Type B pancreatic cell (in vitro differentiated cells): ENCODE data around the gene ARHGAP15. TPM values are rescaled to one million over a fixed set of nuclear protein-coding genes. Genes with fewer than 3 reads are reported as not detected.

ENCODE experiments used
- DNase-seq: peaks from one replicate; pipeline ENCODE4 v3.0.0; 2021; ENCODE audit warnings: mixed read lengths; ENCODE audit not compliant: unreplicated experiment; ENCODE audit errors: extremely low spot score
- H3K27ac Mint-ChIP-seq: 2 replicates; pipeline ENCODE4 v1.8.0; 2021; ENCODE audit warnings: mild to moderate bottlenecking, mixed read lengths
- H3K27me3 Mint-ChIP-seq: 2 replicates; pipeline ENCODE4 v1.8.0; 2021; ENCODE audit warnings: mixed read lengths
- H3K36me3 Mint-ChIP-seq: 2 replicates; pipeline ENCODE4 v1.8.0; 2021; ENCODE audit warnings: mixed read lengths
- H3K4me1 Mint-ChIP-seq: one replicate; pipeline ENCODE4 v1.8.0; 2021; ENCODE audit warnings: mixed read lengths; ENCODE audit not compliant: unreplicated experiment
- H3K4me3 Mint-ChIP-seq: 2 replicates; pipeline ENCODE4 v1.8.0; 2021; ENCODE audit warnings: mild to moderate bottlenecking, mixed read lengths
- H3K9me3 Mint-ChIP-seq: 2 replicates; pipeline ENCODE4 v1.8.0; 2021; ENCODE audit warnings: mixed read lengths
- total RNA-seq: library from RNA; stranded (reverse); gene quantifications from 2 replicates; pipeline ENCODE4 v1.2.1, GENCODE V29; 2021; ENCODE audit warnings: low replicate concordance
- TF ChIP-seq, protein P1 (sequence below): fragments of 200-600 bp; sonication (generic); conservative IDR thresholded peaks from 2 replicates; pipeline ENCODE4 v1.5.0; 2021; ENCODE audit warnings: antibody characterized with exemption, mild to moderate bottlenecking

Gene ARHGAP15
- total RNA-seq, 1 donor from 2014 or later: not detected

DNA sequence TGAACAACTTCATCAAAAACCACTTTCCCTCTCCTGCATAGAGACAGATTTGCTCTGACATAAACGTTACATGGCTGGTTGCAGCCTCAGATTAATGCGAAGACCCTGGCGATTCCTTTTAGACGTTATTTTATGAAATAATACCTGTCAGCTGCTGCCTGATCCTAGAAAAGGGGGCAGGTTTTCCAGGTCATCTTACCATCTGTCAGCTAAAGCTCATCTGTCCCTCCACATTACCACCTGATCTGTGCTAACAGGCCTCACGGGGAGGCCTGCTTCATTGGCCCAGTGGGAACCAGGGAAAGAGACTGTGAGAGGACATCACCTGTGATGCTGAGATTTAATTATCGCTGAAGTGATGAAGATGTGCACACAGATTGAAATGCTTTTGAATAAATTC lies 261.0 kb downstream of the ARHGAP15 start:
- no peaks in the 10 kb centered on the region for H3K36me3 Mint-ChIP-seq
- no peak for DNase-seq
- no peaks in the 10 kb centered on the region for H3K9me3 Mint-ChIP-seq
- H3K4me3 Mint-ChIP-seq: no peak overlapping the region
- TF ChIP-seq, protein P1, sequence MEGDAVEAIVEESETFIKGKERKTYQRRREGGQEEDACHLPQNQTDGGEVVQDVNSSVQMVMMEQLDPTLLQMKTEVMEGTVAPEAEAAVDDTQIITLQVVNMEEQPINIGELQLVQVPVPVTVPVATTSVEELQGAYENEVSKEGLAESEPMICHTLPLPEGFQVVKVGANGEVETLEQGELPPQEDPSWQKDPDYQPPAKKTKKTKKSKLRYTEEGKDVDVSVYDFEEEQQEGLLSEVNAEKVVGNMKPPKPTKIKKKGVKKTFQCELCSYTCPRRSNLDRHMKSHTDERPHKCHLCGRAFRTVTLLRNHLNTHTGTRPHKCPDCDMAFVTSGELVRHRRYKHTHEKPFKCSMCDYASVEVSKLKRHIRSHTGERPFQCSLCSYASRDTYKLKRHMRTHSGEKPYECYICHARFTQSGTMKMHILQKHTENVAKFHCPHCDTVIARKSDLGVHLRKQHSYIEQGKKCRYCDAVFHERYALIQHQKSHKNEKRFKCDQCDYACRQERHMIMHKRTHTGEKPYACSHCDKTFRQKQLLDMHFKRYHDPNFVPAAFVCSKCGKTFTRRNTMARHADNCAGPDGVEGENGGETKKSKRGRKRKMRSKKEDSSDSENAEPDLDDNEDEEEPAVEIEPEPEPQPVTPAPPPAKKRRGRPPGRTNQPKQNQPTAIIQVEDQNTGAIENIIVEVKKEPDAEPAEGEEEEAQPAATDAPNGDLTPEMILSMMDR: no peak
- no peak overlapping the region for H3K27ac Mint-ChIP-seq
- no peaks in the 10 kb centered on the region for H3K4me1 Mint-ChIP-seq
- no peaks in the 10 kb centered on the region for H3K27me3 Mint-ChIP-seq

GRCh38 chr2:143392358-143392757 lies 263.1 kb downstream of the ARHGAP15 start:
- Mint-ChIP-seq H3K27me3 (no peaks in the 10 kb centered on the region), H3K27ac (no peak overlapping the region), H3K4me1 (no peaks in the 10 kb centered on the region), H3K4me3 (no peak overlapping the region), H3K36me3 (no peaks in the 10 kb centered on the region), H3K9me3 (no peaks in the 10 kb centered on the region)
- no peak for DNase-seq
- TF ChIP-seq, protein P1: no peak

GRCh38 chr2:143394062-143394461 lies 264.8 kb downstream of the ARHGAP15 start:
- H3K27me3 Mint-ChIP-seq: no peaks in the 10 kb centered on the region
- peaks cover 3% of the 10 kb centered on the region for H3K4me1 Mint-ChIP-seq
- H3K4me3 Mint-ChIP-seq: no peak overlapping the region
- TF ChIP-seq, protein P1: no peak
- no peaks in the 10 kb centered on the region for H3K36me3 Mint-ChIP-seq
- no peak for DNase-seq
- H3K27ac Mint-ChIP-seq: no peak overlapping the region
- H3K9me3 Mint-ChIP-seq: no peaks in the 10 kb centered on the region

DNA sequence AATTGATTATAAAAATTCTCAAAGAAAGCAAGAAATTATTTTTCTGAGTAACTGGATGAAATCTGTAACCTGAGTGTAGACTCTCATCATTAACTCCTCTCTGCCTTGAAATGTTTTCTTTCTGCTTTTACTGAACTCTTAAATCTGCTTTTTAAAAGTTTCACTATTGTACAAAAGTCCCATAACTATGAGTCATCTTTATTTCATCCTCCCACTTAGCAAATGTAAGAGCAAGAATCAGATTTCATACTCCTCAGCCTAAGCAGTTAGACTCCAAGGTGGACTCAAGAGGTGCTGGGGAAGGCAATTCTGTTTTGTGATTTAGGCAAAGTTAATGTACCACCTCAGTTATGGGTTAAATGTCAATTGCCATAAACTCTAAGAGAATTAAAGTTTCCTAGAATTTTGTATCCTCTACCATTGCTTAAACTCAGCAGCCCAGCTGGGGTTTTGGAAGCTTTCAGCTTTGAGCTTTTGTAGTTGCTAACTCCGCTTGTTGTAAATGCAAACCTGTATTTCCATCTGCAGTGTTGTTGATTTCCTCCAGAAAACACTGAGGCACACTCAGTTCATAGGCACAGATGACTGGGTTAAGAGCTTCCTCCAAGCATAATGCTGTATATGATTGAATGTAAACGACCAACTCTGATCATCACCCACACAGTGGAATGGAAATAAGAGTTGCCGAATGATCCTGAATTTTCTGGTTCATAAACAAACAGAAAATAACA lies 268.8 kb downstream of the ARHGAP15 start:
- Mint-ChIP-seq H3K36me3 (no peaks in the 10 kb centered on the region), H3K27ac (no peak overlapping the region), H3K4me1 (peaks cover 3% of the 10 kb centered on the region), H3K4me3 (no peak overlapping the region), H3K27me3 (no peaks in the 10 kb centered on the region), H3K9me3 (no peaks in the 10 kb centered on the region)
- TF ChIP-seq, protein P1: no peak
- no peak for DNase-seq

- no peak for DNase-seq
- peaks cover 3% of the 10 kb centered on the region for H3K4me1 Mint-ChIP-seq
- no peaks in the 10 kb centered on the region for H3K27me3 Mint-ChIP-seq
- TF ChIP-seq, protein P1: no peak
- no peaks in the 10 kb centered on the region for H3K9me3 Mint-ChIP-seq
- H3K27ac Mint-ChIP-seq: no peak overlapping the region
- H3K36me3 Mint-ChIP-seq: no peaks in the 10 kb centered on the region
- H3K4me3 Mint-ChIP-seq: no peak overlapping the region
Measured at GRCh38 chr2:143398781-143399180, 269.6 kb downstream of the ARHGAP15 start.
